Erythroblast (primary cell): Measurements from ENCODE around the gene SHANK3.

Experiments used
- GATA1 ChIP-seq: IDR thresholded peaks from 2 replicates; pipeline ENCODE4 v1.6.1; 2011; ENCODE audit warnings: low read depth, mild to moderate bottlenecking, control low read depth, low read length, moderate library complexity
- POLR2A ChIP-seq: IDR thresholded peaks from 2 replicates; pipeline ENCODE4 v1.6.1; 2011; ENCODE audit warnings: mild to moderate bottlenecking, low read length

DNA sequence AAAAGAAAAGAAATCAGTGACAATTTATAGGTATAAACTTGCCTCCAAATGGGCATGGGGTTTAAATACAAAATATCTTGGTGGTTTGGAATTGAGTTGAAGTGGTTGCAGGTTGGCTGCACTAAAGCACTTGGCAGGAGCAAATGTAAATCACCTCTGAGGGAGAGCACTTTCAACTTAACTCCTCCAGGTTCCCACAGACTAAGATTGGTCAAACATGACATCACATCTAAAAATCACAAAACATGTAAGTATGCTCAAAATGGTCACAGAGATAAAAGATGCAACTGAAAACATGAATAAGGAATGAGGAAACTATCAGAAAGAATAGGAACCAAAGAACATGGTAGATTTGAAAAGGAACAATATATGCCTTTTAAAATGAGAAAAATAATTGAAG, 12.3 kb upstream of the SHANK3 start:
- TF ChIP-seq POLR2A (no peak), GATA1 (no peak)
